ENCODE results near the gene RXRG. TPM values are rescaled to one million over a fixed set of nuclear protein-coding genes. Genes with fewer than 3 reads are reported as not detected.

The RXRG gene
- total RNA-seq, 1 experiment from 2014 or later, result not detected

GRCh38 chr1:165455111-165455510 is 10.2 kb upstream of the RXRG start:
- Histone ChIP-seq H3K4me2 (ENCODE audit: low read length) (no peak overlapping the region), H3K9me2 (ENCODE audit: insufficient read depth) (no peaks in the 10 kb centered on the region), H3K9me3 (ENCODE audit: control insufficient read depth in 1 of 2, insufficient read depth in 1 of 2, low read depth in 1 of 2, low read length in 2 of 2) (no peaks in the 10 kb centered on the region), H3K27ac (ENCODE audit: low read depth, low read length) (no peak overlapping the region), H3K27me3 (ENCODE audit: insufficient read depth, low read length) (peaks cover 41% of the 10 kb centered on the region), H3K4me3 (replicated peaks in 1 of 2; ENCODE audit: low read depth in 1 of 2, low read length in 2 of 2) (no peak overlapping the region), H2AFZ (ENCODE audit: low read depth, low read length, poor library complexity, severe bottlenecking) (no peak overlapping the region), H3K36me3 (ENCODE audit: control insufficient read depth in 1 of 2, insufficient read depth in 2 of 2, low read length in 2 of 2) (no peaks in the 10 kb centered on the region), H4K20me1 (ENCODE audit: insufficient read depth) (no peaks in the 10 kb centered on the region), H3K9ac (ENCODE audit: low read length) (no peak overlapping the region), H3K4me1 (ENCODE audit: control insufficient read depth in 1 of 2, insufficient read depth in 2 of 2, low read length in 2 of 2) (no peaks in the 10 kb centered on the region), H3K79me2 (ENCODE audit: insufficient read depth, low read length) (no peaks in the 10 kb centered on the region)
- DNase-seq (ENCODE audit: low read depth, low spot score) (no peak), ATAC-seq (no peak)
- RAD21 ChIA-PET (ENCODE audit: low non-redundant PET in 1 of 2, low total read pairs in 2 of 2, uncharacterized antibody in 2 of 2, unreplicated experiment in 2 of 2), result no interaction called here
- no peak for TF ChIP-seq POLR2A (IDR thresholded peaks at IDR 0.05; ENCODE audit: borderline replicate concordance, extremely low read depth, insufficient read depth, insufficient read length)
- no peak for TF ChIP-seq SRF (IDR thresholded peaks at IDR 0.05; ENCODE audit: low read depth)
- no peak for TF ChIP-seq JUND (IDR thresholded peaks at IDR 0.05)
- TF ChIP-seq ATF3 (IDR thresholded peaks at IDR 0.05), result no peak
- TF ChIP-seq TCF7L2 (IDR thresholded peaks at IDR 0.05; ENCODE audit: borderline replicate concordance, extremely low read depth, insufficient read depth, insufficient read length), result no peak
- no peak for TF ChIP-seq YY1 (IDR thresholded peaks at IDR 0.05; ENCODE audit: extremely low read depth, insufficient replicate concordance, low read depth, low read length)
- no peak for TF ChIP-seq EZH2 (IDR thresholded peaks at IDR 0.05)
- TF ChIP-seq SIN3A (IDR thresholded peaks at IDR 0.05; ENCODE audit: low read depth), result no peak
- no peak for TF ChIP-seq REST (IDR thresholded peaks at IDR 0.05; ENCODE audit: low read depth)
- TF ChIP-seq CEBPB (IDR thresholded peaks at IDR 0.05; ENCODE audit: low read depth), result no peak
- TF ChIP-seq CBX3 (IDR thresholded peaks at IDR 0.05; ENCODE audit: low read depth), result no peak
- TF ChIP-seq MAX (IDR thresholded peaks at IDR 0.05), result no peak
- TF ChIP-seq SP1 (IDR thresholded peaks at IDR 0.05; ENCODE audit: low read depth), result no peak
- BruUV-seq (replicated peaks), result no TSS peak
- POLR2A ChIA-PET, result no interaction called here
- CTCF ChIA-PET, result no interaction called here
- intact Hi-C loops (cut with micrococcal nuclease), result loop anchor here (10.0 kb wide), 1 partner anchor 1210 kb away; no protein-coding TSS in a partner anchor

Data from HCT116 (cell line).